Erythroblast (primary cell): Measurements from ENCODE around the gene COA7.

Experiments used
- GATA1 ChIP-seq: IDR thresholded peaks from 2 replicates; pipeline ENCODE4 v1.6.1; 2011; ENCODE audit warnings: low read depth, mild to moderate bottlenecking, control low read depth, low read length, moderate library complexity
- POLR2A ChIP-seq: IDR thresholded peaks from 2 replicates; pipeline ENCODE4 v1.6.1; 2011; ENCODE audit warnings: mild to moderate bottlenecking, low read length

DNA sequence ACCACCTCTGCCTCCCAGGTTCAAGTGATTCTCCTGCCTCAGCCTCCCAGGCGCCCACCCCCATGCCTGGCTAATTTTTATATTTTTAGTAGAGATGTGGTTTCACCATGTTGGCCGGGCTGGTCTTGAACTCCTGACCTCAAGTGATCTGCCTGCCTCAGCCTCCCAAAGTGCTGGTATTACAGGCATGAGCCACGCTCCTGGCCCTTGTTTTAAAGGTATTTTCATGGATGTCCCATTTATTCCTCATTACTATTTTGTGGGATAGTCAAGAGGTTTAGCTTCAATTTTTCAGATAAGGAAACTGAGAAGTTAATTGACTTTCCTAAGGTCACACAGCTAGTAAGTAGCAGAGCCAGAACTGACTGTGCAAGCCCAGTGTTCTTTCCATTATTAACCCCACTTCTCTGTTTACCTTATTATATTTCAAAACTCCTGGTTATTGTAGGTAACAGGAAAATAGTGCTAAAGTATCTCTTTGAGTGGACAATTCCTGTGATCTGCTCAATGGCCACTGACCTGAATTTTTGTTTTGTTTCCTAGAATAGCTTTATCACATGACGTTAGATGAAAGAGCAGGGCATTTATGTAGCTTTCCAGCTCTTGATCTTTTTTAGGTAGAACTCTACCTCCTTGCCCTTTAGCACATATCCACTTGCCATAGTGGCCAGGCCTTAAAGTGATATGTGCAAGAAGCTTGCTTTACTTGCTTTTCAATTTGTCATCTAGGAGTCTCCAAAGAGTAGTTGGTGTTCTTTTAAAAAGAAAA lies 41.7 kb upstream of the COA7 start:
- TF ChIP-seq POLR2A = no peak
- TF ChIP-seq GATA1 = no peak
